HG03460 (cell line): Measurements from ENCODE around the gene NXNL2.

ENCODE experiments used
- ATAC-seq: cut with Tn5 transposase; IDR thresholded peaks from one replicate; pipeline ENCODE4 v1.9.1; 2021; ENCODE audit not compliant: unreplicated experiment

The NXNL2 gene

DNA sequence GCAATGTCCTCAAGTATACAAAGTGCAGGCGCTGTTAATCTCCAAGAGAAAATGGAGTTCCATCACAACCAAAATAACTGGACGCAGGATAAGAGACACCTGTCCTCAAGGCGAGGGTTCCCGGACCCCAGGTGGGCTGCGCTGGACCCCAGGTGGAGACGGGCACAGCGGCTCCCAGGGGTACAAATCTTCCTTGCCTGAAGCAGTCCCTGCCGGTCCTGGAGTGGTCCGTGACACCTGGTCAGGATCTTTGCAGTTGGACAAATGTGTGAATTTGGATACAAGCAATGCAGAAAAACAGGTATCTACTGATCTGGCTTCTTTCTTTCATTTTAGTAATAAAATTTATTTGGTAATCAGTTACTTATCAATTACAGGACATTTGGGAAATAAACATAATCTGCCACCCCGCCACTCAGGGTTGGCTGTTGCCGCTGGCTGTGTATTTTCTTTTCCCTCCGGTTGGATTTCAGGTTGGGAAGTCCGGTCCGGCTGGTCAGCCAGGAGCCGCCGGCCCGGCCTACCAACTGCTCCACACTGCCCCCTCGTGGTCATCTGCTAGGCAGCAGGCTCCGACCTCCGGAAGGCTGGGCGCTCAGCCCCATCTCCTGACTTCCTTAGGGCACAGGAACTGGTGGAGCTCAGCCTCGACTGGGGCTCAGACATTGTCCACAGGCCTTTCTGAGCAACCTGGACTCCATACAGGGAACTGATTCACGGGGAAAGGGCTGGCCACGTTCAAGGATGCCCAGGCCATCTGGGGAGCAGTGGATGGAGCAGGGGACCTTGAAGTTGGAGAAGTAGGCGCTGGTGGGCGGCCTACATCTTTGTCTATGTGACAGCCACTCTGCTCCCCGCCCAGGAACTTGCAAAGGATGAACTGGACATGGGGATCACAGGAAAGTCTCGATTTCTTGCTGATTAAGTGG, 43.4 kb downstream of the NXNL2 start:
- ATAC-seq, result peak; percentile 83

DNA sequence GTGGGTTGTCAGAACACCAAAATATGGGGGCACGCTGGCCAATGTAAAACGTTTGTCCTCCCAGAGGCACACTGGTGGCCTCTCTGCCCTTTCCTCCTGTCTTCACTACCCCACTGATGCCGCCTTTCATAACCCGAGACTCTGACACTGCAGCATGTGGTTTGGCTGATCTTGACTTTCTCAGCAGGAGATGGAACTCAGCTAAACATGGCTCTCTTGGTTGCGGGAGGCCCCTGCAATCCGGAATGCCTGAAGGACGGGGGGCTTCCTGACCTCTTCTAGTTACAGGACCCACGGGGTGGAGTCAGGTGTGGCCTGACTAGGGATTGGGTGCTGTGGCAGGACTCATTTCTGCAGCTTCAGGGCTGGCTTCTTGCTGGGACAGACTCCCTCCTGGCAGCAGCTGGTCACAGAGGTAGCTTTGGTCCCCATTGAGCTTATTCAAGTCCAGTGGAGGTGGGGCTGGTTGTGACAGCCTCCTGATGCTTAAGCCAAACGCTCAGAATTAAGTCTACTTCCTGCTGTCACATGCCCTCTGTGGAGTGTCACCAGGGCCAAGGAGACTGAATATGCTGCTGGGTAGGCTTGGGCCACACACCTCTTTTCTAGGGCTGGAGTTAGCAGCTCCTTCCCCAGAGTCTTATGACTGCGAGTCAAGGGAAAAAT, 44.2 kb downstream of the NXNL2 start:
- no peak for ATAC-seq

DNA sequence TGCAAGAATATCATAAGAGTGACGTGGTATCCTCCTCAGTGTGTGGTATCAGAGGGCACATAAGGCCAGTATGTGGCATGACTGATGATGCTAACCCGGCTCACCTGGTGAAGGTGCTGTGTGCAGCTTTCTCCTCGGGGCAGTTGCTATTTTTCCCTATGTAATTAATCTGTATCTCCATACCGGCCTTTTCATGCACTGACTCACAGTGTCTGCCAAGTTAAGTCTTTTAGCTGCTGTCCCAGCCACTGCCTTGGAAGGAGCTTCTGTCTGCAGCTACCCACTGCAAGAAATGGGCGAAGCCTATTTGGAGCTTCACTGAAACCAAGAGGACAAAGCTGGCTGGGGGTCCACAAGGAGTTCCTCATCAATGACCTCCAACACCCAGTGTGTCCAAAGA, 46.0 kb downstream of the NXNL2 start:
- ATAC-seq, result no peak

DNA sequence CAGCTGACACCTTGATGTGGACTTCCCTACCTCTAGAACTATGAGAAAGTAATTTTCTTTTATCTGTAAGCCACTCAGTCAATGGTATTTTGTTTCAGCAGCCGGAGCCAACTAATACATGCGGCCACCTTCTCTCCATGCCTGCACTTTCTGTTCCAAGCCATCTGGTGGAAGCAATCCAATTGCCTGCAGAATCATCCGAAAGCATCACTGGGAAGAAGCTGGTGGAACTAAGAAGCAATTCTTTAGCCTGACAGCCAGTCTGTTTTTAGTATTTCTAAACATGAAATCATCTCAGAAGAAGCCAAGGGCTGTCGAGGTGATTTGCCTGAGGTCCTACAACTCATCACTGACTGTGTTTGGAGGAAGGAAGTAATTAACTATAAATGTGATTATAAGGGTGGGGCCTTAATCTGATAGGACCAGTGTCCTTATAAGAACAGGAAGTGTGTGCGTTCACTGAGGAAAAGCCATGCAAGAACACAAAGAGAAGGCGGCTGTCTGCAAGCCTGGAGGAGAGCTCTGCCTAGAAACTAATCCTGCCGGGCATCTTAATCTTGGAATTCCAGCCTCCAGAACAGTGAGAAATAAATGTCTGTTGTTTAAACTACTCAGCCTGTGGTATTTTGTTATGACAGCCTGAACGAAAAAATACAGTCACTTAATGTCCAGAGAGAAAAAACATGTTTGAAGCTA, 49.1 kb downstream of the NXNL2 start:
- no peak for ATAC-seq

DNA sequence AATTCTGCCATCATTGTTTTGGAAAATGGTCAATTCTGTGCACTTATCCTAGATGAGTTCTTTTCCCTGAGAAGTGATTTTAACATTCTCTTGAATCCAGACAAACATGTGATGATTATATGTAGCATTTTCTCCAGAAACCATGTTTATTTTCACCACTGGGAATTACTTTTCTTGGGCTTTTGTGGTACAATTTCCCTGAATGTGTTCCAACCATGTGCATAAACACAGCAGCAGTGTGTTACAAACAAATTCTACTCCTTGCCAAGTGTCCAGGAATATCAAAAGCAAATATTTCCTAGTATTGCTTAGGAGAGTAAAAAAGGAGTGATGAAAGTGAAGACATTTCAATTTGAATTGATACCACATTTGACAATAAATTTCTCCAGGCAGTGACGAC, 50.4 kb downstream of the NXNL2 start:
- no peak for ATAC-seq

DNA sequence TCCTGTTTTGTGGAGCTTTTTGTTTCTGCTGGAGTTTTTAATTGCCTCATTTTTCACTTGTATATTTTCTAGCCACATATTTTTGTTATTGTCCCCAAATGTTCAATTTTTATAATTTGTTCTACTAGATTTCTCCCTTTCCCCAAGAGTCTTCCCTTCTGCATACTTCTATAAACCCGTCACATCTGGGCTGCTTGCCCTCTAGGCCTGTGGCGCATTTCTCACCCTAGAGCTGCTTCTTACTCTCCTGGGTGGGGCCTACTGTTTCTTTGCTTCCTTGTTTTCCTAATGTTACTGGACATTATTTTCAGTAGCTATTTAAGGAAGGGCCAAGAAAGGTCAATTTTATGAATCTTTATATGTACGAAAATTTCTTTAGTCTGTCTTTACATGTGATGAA, 51.5 kb downstream of the NXNL2 start:
- ATAC-seq, result no peak

DNA sequence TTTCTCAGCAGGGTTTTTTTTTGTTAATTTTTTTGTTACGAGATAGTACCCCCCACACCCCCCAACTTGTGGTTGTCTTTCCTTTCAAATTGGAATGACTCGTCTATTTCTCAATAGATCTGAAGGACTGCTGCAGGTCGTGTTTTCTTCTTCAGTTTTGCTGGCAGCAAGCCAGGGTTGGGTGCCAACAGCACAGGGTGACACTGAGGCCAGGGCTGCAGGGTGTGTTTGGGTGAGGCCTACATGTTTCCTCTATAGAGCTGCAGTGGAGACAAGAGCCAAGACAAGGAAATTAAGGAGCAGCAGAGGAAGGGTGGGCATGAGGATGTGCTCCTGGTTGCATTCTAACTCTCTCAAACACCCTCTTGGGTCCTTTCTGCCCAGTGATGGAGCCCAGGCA, 52.2 kb downstream of the NXNL2 start:
- ATAC-seq, result no peak

DNA sequence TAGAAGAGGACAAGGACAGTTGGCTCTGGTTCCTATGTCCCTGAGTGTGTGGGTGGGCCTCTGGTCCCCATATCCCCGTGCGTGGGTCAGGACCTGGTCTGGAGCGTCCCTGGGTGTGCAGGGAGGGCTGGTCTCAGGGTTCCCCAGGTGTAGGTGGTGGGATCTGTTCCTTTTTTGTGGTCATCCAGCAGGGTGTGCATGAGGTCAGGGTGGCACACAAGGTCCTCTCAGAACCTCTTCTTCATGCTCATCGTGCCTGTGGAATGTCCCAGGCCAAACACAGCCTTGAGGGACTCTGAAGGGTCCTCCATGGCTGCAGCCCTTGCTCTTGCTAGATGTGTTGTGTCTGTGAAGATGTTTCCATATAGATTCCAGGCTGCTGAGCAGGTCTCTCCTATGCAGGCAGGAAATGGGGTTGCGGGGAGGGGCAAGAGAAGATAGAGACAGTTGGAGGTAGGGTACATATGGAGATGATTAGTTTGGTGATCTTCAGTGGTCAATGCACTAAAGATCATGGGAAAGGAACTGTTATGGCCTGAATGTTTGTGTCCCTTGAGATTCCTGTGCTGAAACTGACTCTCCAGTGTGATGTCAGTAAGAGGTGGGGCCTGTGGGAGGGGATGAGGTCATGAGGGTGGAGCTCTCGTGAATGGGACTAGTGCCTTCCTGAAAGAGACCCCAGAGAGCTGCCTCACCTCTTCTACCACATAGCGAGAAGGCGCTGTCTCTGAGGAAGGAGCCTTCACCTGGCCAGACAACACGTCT, 53.1 kb downstream of the NXNL2 start:
- no peak for ATAC-seq

DNA sequence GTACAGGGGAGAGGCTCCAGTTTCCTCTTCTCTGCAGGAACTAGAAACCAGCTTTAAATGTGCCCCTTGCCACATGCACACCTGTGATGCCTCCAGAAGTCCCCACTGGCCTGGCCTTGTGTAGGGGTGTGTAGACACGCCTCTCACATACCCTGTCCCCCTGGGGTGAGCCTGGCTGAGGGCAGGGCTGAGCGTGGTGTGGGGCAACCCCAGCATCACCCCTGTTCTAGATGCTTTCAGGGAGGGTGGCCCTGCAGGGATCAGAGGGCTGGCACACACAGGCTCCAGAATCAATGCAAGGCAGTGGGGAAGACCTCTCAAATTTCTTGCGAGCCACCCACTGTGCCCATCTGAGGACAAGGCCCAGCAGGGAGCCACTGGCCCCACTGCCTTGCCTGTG, 54.7 kb downstream of the NXNL2 start:
- ATAC-seq, result no peak

DNA sequence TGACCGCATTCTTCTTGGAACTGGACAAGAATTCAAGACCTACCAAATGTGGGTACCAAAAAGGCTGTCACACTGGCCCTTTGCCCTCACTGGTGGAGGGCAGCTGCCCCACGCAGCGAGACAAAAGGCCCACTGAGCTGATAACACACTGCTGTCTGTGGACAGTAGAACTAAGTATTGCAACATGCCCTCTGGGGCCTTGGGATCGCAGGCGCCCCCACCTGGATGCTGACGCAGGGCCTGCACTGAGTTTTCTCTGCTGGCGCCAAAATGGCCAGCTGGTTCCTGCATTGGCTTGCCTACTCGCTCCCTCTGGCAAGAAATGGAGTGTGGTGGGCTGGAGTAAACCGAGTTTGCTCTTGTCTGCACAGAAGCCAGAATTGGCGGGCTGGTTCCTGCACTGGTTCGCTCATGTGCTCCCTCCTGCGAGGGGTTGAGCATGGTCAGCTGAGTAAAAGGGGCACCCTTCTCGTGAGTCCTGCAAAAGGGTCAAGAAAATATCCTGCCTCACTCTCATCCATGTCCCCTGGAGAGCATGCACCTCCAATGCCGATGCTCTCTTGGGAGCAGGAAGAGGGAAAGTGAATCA, 55.7 kb downstream of the NXNL2 start:
- no peak for ATAC-seq

DNA sequence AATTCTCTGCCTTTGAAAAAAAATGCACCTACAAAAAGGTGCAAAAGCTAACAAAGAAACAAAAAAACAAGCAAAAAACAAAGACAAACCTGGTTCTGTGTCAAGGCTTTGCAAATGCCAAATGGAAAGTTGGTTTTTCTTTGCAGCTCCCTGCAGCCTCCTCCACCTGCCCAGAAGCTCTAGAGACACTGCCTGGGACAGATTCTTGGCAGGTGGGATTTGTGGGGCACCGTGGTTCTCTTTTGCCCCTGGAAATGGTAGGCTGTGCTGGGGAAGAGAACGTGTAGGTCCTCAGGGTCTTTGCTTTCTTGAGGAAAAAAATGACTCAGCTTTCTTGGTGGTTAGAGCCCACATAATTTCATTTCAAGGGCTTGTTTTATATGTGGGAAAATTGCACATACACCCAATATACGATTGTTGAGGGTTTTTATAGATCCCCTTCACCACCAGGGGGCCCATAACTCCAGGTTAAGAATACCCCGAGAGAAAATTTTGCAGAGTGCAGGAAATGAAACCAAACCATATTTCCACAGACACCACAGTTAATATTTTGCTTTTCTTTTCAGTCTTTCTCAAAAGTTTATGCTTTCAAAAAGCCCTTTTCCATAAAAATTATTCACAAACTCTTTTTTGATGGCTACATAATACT, 58.7 kb downstream of the NXNL2 start:
- ATAC-seq, result peak; percentile 92
